CD4-positive, alpha-beta T cell (primary cell): Measurements from ENCODE around the gene PCARE. TPM values are rescaled to one million over a fixed set of nuclear protein-coding genes. Genes with fewer than 3 reads are reported as not detected.

Source experiments
- ATAC-seq: fragments of 200-7000 bp; cut with Tn5 transposase; one replicate; pipeline ENCODE4 v1.10.0; 2022; ENCODE audit warnings: mild to moderate bottlenecking; ENCODE audit not compliant: poor library complexity
- CTCF ChIA-PET: fragments of 350-600 bp; sonication (Branson Sonifier 250); formaldehyde crosslinking; loops from one replicate; lab custom pipeline; 2021; ENCODE audit warnings: antibody characterized with exemption, inconsistent platforms; lab: Charles Lee
- POLR2A ChIA-PET: fragments of 350-600 bp; sonication (Branson Sonifier 250); formaldehyde crosslinking; loops from one replicate; lab custom pipeline; 2021; ENCODE audit warnings: antibody characterized with exemption, inconsistent platforms; lab: Charles Lee
- DNase-seq, 14 experiments: peaks; one replicate each; pipeline ENCODE4 v3.0.0-alpha.2; 2013 to 2020; ENCODE audit warnings: mixed read lengths in 2 of 14
- H3K27ac ChIP-seq, 2 donors: one replicate each; pipeline versions ENCODE4 v1.5.1 to v1.7.0; 2013; ENCODE audit warnings: low read length in 2 of 2, low read depth in 1 of 2, mild to moderate bottlenecking in 1 of 2
- H3K27me3 ChIP-seq, 2 experiments: 1 replicate in 1 of 2; 2 replicates in 1 of 2; pipeline versions ENCODE4 v1.6.1 to v1.7.0; 2013; ENCODE audit warnings: low read length in 2 of 2, control low read depth in 1 of 2, mild to moderate bottlenecking in 1 of 2, moderate library complexity in 1 of 2; ENCODE audit not compliant: insufficient read depth in 2 of 2, control insufficient read depth in 1 of 2
- H3K36me3 ChIP-seq: one replicate; pipeline ENCODE4 v1.6.1; 2013; ENCODE audit warnings: low read length, control low read depth; ENCODE audit not compliant: insufficient read depth
- H3K4me1 ChIP-seq: one replicate; pipeline ENCODE4 v1.6.1; 2013; ENCODE audit warnings: low read length, control low read depth; ENCODE audit not compliant: insufficient read depth
- H3K4me3 ChIP-seq: one replicate; pipeline ENCODE4 v1.5.1; 2013; ENCODE audit warnings: mild to moderate bottlenecking, low read length, moderate library complexity
- H3K9me3 ChIP-seq, 2 experiments: 1 replicate in 1 of 2; 2 replicates in 1 of 2; pipeline versions ENCODE4 v1.6.1 to v1.7.0; 2013; ENCODE audit warnings: low read length in 2 of 2, mild to moderate bottlenecking in 2 of 2, control low read depth in 1 of 2, moderate library complexity in 1 of 2; ENCODE audit not compliant: control insufficient read depth in 1 of 2, insufficient read depth in 1 of 2
- H3K27ac Mint-ChIP-seq: one replicate; pipeline ENCODE4 v1.8.0; 2020; ENCODE audit warnings: mixed read lengths
- H3K27me3 Mint-ChIP-seq: one replicate; pipeline ENCODE4 v1.8.0; 2021; ENCODE audit warnings: mixed read lengths
- H3K36me3 Mint-ChIP-seq: one replicate; pipeline ENCODE4 v1.8.0; 2021; ENCODE audit warnings: low read depth, mixed read lengths
- H3K4me1 Mint-ChIP-seq: one replicate; pipeline ENCODE4 v1.8.0; 2021; ENCODE audit warnings: low read depth, mixed read lengths
- H3K4me3 Mint-ChIP-seq: one replicate; pipeline ENCODE4 v1.8.0; 2020; ENCODE audit warnings: mild to moderate bottlenecking, mixed read lengths
- H3K9me3 Mint-ChIP-seq: one replicate; pipeline ENCODE4 v1.8.0; 2020; ENCODE audit warnings: mixed read lengths
- CTCF ChIP-seq: fragments of 200-600 bp; IDR thresholded peaks from one replicate; pipeline ENCODE4 v1.8.0; 2022; ENCODE audit warnings: antibody characterized with exemption, mild to moderate bottlenecking
- intact Hi-C, 2 experiments: fragments of 100-400 bp; cut with DNase I in 1 of 2; cut with micrococcal nuclease in 1 of 2; formaldehyde crosslinking; loops; one replicate each; pipeline versions ENCODE4 v1.15.1 to v1.9.0; 2023 to 2025; cut with DNase I, micrococcal nuclease
- total RNA-seq, 174 experiments: library from RNA in 2 of 174; stranded (reverse) in 2 of 174; gene quantifications; one replicate each; pipeline ENCODE4 v1.2.3 and lab custom pipeline; 2021 to 2026

Gene PCARE
- total RNA-seq, 2 experiments from 2014 or later, result not detected

- Histone ChIP-seq H3K27ac (no peak overlapping the region), H3K36me3 (no peaks in the 10 kb centered on the region), H3K4me3 (no peak overlapping the region), H3K9me3 (no peaks in the 10 kb centered on the region), H3K27me3 (no peaks in the 10 kb centered on the region), H3K4me1 (no peaks in the 10 kb centered on the region)
- H3K4me3 Mint-ChIP-seq, result no peak overlapping the region
- H3K27ac Mint-ChIP-seq, result no peak overlapping the region
- H3K36me3 Mint-ChIP-seq, result no peaks in the 10 kb centered on the region
- ChIA-PET POLR2A (interaction anchor here (0.9 kb wide), 1 partner anchor 58 kb away, joined by 3 read pairs; no protein-coding TSS in a partner anchor), CTCF (no interaction called here)
- ATAC-seq (no peak), DNase-seq (no peak)
- no peak for TF ChIP-seq CTCF
- intact Hi-C loops, result no loop called here
- H3K4me1 Mint-ChIP-seq, result peaks cover 8% of the 10 kb centered on the region
- H3K27me3 Mint-ChIP-seq, result no peaks in the 10 kb centered on the region
- no peaks in the 10 kb centered on the region for H3K9me3 Mint-ChIP-seq
Observed at GRCh38 chr2:29062371-29062770, 12.0 kb downstream of the PCARE start.

GRCh38 chr2:29061616-29062015, 12.7 kb downstream of the PCARE start:
- Histone ChIP-seq H3K36me3 (no peaks in the 10 kb centered on the region), H3K27ac (no peak overlapping the region), H3K4me3 (no peak overlapping the region), H3K27me3 (no peaks in the 10 kb centered on the region), H3K4me1 (no peaks in the 10 kb centered on the region), H3K9me3 (no peaks in the 10 kb centered on the region)
- no peak for ATAC-seq
- ChIA-PET POLR2A (no interaction called here), CTCF (no interaction called here)
- H3K27ac Mint-ChIP-seq, result no peak overlapping the region
- DNase-seq, result no peak
- no peak for TF ChIP-seq CTCF
- H3K9me3 Mint-ChIP-seq, result no peaks in the 10 kb centered on the region
- no peaks in the 10 kb centered on the region for H3K27me3 Mint-ChIP-seq
- intact Hi-C loops, result no loop called here
- H3K4me1 Mint-ChIP-seq, result peaks cover 8% of the 10 kb centered on the region
- no peaks in the 10 kb centered on the region for H3K36me3 Mint-ChIP-seq
- H3K4me3 Mint-ChIP-seq, result no peak overlapping the region

GRCh38 chr2:29061176-29061575, 13.1 kb downstream of the PCARE start:
- Mint-ChIP-seq H3K9me3 (no peaks in the 10 kb centered on the region), H3K36me3 (no peaks in the 10 kb centered on the region), H3K27me3 (no peaks in the 10 kb centered on the region), H3K27ac (no peak overlapping the region), H3K4me1 (peaks cover 8% of the 10 kb centered on the region), H3K4me3 (no peak overlapping the region)
- no peak for TF ChIP-seq CTCF
- ChIA-PET POLR2A (no interaction called here), CTCF (no interaction called here)
- DNase-seq, result no peak
- Histone ChIP-seq H3K4me1 (no peaks in the 10 kb centered on the region), H3K4me3 (no peak overlapping the region), H3K27me3 (no peaks in the 10 kb centered on the region), H3K9me3 (no peaks in the 10 kb centered on the region), H3K27ac (no peak overlapping the region), H3K36me3 (no peaks in the 10 kb centered on the region)
- ATAC-seq, result no peak
- intact Hi-C loops, result no loop called here
